ENCODE measurements around the gene WASF2. TPM values are rescaled to one million over a fixed set of nuclear protein-coding genes. Genes with fewer than 3 reads are reported as not detected.
A peak's percentile ranks its signal among the peaks of the same experiment; 100 is the strongest.

WASF2 gene
- total RNA-seq, 2 experiments from 2014 or later: 119 to 121 TPM

- Histone ChIP-seq H3K27me3 (ENCODE audit: control insufficient read depth in 1 of 2, insufficient read depth in 2 of 2, low read length in 2 of 2) (no peaks in the 10 kb centered on the region), H3K9me3 (ENCODE audit: control insufficient read depth in 1 of 2, insufficient read depth in 1 of 2, low read length in 2 of 2) (no peaks in the 10 kb centered on the region), H3K4me3 (ENCODE audit: low read length) (no peak overlapping the region), H3K27ac (ENCODE audit: low read depth in 1 of 2, low read length in 2 of 2) (no peak overlapping the region), H3K36me3 (ENCODE audit: insufficient read depth, low read length) (peaks cover 2% of the 10 kb centered on the region), H3K4me1 (ENCODE audit: insufficient read depth, low read length) (peaks cover 61% of the 10 kb centered on the region)
- Mint-ChIP-seq H3K27ac (no peak overlapping the region), H3K9me3 (no peaks in the 10 kb centered on the region), H3K4me1 (ENCODE audit: low read depth) (peaks cover 55% of the 10 kb centered on the region), H3K27me3 (no peaks in the 10 kb centered on the region), H3K4me3 (peak overlapping the region; percentile 60), H3K36me3 (ENCODE audit: low read depth) (no peaks in the 10 kb centered on the region)
- no peak for TF ChIP-seq CTCF (IDR thresholded peaks at IDR 0.05)
- POLR2A ChIA-PET: interaction anchor here (1.0 to 5.0 kb wide), 3 partner anchors 10 to 18 kb away, joined by 3 to 56 read pairs (median 7); partner anchors contain the start of gene SYTL1
- intact Hi-C loops (cut with DNase I, micrococcal nuclease): no loop called here
- no peak for DNase-seq
- CTCF ChIA-PET: interaction anchor here (2.9 kb wide), 1 partner anchor 17 kb away, joined by 30 read pairs; the partner anchor contains the start of gene SYTL1
- ATAC-seq (ENCODE audit: poor library complexity): no peak
These were observed 131.0 kb downstream of the WASF2 start for GRCh38 chr1:27358928-27359313.

- Histone ChIP-seq H3K27me3 (ENCODE audit: control insufficient read depth in 1 of 2, insufficient read depth in 2 of 2, low read length in 2 of 2) (no peaks in the 10 kb centered on the region), H3K27ac (ENCODE audit: low read depth in 1 of 2, low read length in 2 of 2) (no peak overlapping the region), H3K4me3 (ENCODE audit: low read length) (no peak overlapping the region), H3K4me1 (ENCODE audit: insufficient read depth, low read length) (peaks cover 61% of the 10 kb centered on the region), H3K36me3 (ENCODE audit: insufficient read depth, low read length) (peaks cover 2% of the 10 kb centered on the region), H3K9me3 (ENCODE audit: control insufficient read depth in 1 of 2, insufficient read depth in 1 of 2, low read length in 2 of 2) (no peaks in the 10 kb centered on the region)
- no peak overlapping the region for H3K27ac Mint-ChIP-seq
- DNase-seq: peak in 1 of 14 experiments; percentile 20
- intact Hi-C loops (cut with DNase I, micrococcal nuclease): no loop called here
- H3K4me1 Mint-ChIP-seq (ENCODE audit: low read depth): peaks cover 52% of the 10 kb centered on the region
- no peaks in the 10 kb centered on the region for H3K9me3 Mint-ChIP-seq
- no peak for TF ChIP-seq CTCF (IDR thresholded peaks at IDR 0.05)
- H3K36me3 Mint-ChIP-seq (ENCODE audit: low read depth): no peaks in the 10 kb centered on the region
- H3K4me3 Mint-ChIP-seq: peak overlapping the region; percentile 83
- ChIA-PET CTCF (interaction anchor here (0.5 to 3.4 kb wide), 19 partner anchors 8 to 508 kb away, joined by 3 to 33 read pairs (median 5); partner anchors contain the start of genes CD164L2, MAP3K6 and SYTL1), POLR2A (interaction anchor here (0.8 to 5.0 kb wide), 11 partner anchors 8 to 246 kb away, joined by 3 to 56 read pairs (median 5); partner anchors contain the start of genes AHDC1, MAP3K6, SYTL1 and TMEM222)
- no peaks in the 10 kb centered on the region for H3K27me3 Mint-ChIP-seq
- no peak for ATAC-seq (ENCODE audit: poor library complexity)
These were observed 131.7 kb downstream of the WASF2 start for GRCh38 chr1:27358038-27358927.

GRCh38 chr1:27357281-27358037 lies 132.5 kb downstream of the WASF2 start:
- POLR2A ChIA-PET: interaction anchor here (0.6 to 5.0 kb wide), 13 partner anchors 8 to 1289 kb away, joined by 3 to 56 read pairs (median 4); partner anchors contain the start of genes AHDC1, MAP3K6, SYTL1 and TMEM222
- ATAC-seq (ENCODE audit: poor library complexity) (peak; percentile 87), DNase-seq (peak; percentile 70 to 92 (median 80))
- Mint-ChIP-seq H3K4me3 (peak overlapping the region; percentile 83), H3K4me1 (ENCODE audit: low read depth) (peaks cover 47% of the 10 kb centered on the region), H3K27ac (peak overlapping the region; percentile 75), H3K9me3 (no peaks in the 10 kb centered on the region), H3K27me3 (no peaks in the 10 kb centered on the region), H3K36me3 (ENCODE audit: low read depth) (no peaks in the 10 kb centered on the region)
- intact Hi-C loops (cut with DNase I, micrococcal nuclease): loop anchor here (1.0 to 2.0 kb wide), 4 partner anchors 15 to 38 kb away; partner anchors contain the start of genes GPR3 (in 1 of the 2) and SYTL1 (in 1 of the 2)
- TF ChIP-seq CTCF (IDR thresholded peaks at IDR 0.05): peak; percentile 98
- H3K9me3 ChIP-seq (ENCODE audit: control insufficient read depth in 1 of 2, insufficient read depth in 1 of 2, low read length in 2 of 2): no peaks in the 10 kb centered on the region
- peak overlapping the region in 1 of 2 donors; percentile 31 for H3K27ac ChIP-seq (ENCODE audit: low read depth in 1 of 2, low read length in 2 of 2)
- H3K4me3 ChIP-seq (ENCODE audit: low read length): peak overlapping the region; percentile 57
- peaks cover 61% of the 10 kb centered on the region for H3K4me1 ChIP-seq (ENCODE audit: insufficient read depth, low read length)
- peaks cover 4% of the 10 kb centered on the region for H3K36me3 ChIP-seq (ENCODE audit: insufficient read depth, low read length)
- CTCF ChIA-PET: interaction anchor here (0.5 to 3.4 kb wide), 21 partner anchors 9 to 895 kb away, joined by 3 to 33 read pairs (median 5); partner anchors contain the start of genes CD164L2, MAP3K6, SLC9A1 and SYTL1
- no peaks in the 10 kb centered on the region for H3K27me3 ChIP-seq (ENCODE audit: control insufficient read depth in 1 of 2, insufficient read depth in 2 of 2, low read length in 2 of 2)

Measured in CD4-positive, alpha-beta T cell (primary cell).